ENCODE results near the gene ZNF865.

DNA sequence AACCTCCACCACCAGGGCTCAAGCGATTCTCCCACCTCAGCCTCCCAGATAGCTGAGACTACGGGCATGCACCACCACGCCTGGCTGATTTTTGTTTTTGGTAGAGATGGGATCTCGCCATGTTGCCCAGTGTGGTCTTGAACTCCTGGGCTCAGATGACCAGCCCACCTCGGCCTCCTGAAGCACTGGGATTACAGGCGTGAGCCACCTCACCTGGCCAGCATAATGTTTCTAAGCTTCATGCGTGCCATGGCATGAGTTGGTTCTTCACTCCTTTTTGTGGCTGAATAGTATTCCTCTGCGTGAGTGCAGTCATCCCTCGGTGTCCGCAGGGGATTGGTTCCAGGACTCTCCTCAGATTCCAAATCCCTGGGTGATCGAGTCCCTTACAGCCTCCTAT lies 20.6 kb upstream of the ZNF865 start:
- TF ChIP-seq, protein P1, sequence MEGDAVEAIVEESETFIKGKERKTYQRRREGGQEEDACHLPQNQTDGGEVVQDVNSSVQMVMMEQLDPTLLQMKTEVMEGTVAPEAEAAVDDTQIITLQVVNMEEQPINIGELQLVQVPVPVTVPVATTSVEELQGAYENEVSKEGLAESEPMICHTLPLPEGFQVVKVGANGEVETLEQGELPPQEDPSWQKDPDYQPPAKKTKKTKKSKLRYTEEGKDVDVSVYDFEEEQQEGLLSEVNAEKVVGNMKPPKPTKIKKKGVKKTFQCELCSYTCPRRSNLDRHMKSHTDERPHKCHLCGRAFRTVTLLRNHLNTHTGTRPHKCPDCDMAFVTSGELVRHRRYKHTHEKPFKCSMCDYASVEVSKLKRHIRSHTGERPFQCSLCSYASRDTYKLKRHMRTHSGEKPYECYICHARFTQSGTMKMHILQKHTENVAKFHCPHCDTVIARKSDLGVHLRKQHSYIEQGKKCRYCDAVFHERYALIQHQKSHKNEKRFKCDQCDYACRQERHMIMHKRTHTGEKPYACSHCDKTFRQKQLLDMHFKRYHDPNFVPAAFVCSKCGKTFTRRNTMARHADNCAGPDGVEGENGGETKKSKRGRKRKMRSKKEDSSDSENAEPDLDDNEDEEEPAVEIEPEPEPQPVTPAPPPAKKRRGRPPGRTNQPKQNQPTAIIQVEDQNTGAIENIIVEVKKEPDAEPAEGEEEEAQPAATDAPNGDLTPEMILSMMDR (IDR thresholded peaks at IDR 0.05; ENCODE audit: extremely low read depth in 1 of 2, insufficient read depth in 1 of 2, low read depth in 1 of 2, low read length in 2 of 2), result no peak
- TF ChIP-seq POLR2A (IDR thresholded peaks at IDR 0.05; ENCODE audit: low read depth, low read length), result no peak
- no peak for TF ChIP-seq EZH2 (IDR thresholded peaks at IDR 0.05; ENCODE audit: borderline replicate concordance, low read depth, low read length, severe bottlenecking)
- TF ChIP-seq POLR2AphosphoS5 (IDR thresholded peaks at IDR 0.05; ENCODE audit: insufficient read depth, low read depth, low read length), result no peak
- no peak for TF ChIP-seq MYC (IDR thresholded peaks at IDR 0.05; ENCODE audit: low read depth, low read length)
- no peak for TF ChIP-seq JUN (IDR thresholded peaks at IDR 0.05; ENCODE audit: borderline replicate concordance, insufficient read depth, insufficient read length, low read depth)
